Endothelial cell of umbilical vein (primary cell): ENCODE results near the gene CDX2. TPM values are rescaled to one million over a fixed set of nuclear protein-coding genes. Genes with fewer than 3 reads are reported as not detected.

Source experiments
- BruUV-seq: library from RNA; stranded (reverse); fragments of 400-500 nt; replicated peaks from 2 replicates; lab custom pipeline; 2021; lab: Mats Ljungman, UMichigan
- CTCF ChIA-PET: fragments of 300-600, 350-600 bp; sonication (Branson Sonifier 250); formaldehyde crosslinking; loops from one replicate; lab custom pipeline; 2021; ENCODE audit warnings: antibody characterized with exemption, inconsistent platforms; lab: Charles Lee
- POLR2A ChIA-PET: fragments of 300-600, 350-600 bp; sonication (Branson Sonifier 250); formaldehyde crosslinking; loops from one replicate; lab custom pipeline; 2021; ENCODE audit warnings: antibody characterized with exemption, inconsistent platforms; lab: Charles Lee
- DNase-seq: peaks from one replicate; pipeline ENCODE4 v3.0.0-alpha.2; 2011; ENCODE audit warnings: low read depth, low spot score
- FAIRE-seq: peaks from 2 replicates; lab custom pipeline; 2011; peaks lifted over from hg19 to GRCh38; lab: Jason Lieb, UNC
- H2AFZ ChIP-seq: 2 replicates; pipeline ENCODE4 v1.6.0; 2012; ENCODE audit warnings: low read depth, low read length, control low read depth, inconsistent platforms
- H3K27ac ChIP-seq: 2 replicates; pipeline ENCODE4 v1.5.1; 2011; ENCODE audit warnings: low read depth, mild to moderate bottlenecking, control low read depth, low read length, moderate library complexity; ENCODE audit not compliant: insufficient read depth
- H3K27me3 ChIP-seq, 2 experiments: 2 replicates each; pipeline versions ENCODE4 v1.6.0 to v1.6.1; 2011; ENCODE audit warnings: low read length in 2 of 2, mixed read lengths in 1 of 2; ENCODE audit not compliant: control insufficient read depth in 2 of 2, insufficient read depth in 2 of 2
- H3K36me3 ChIP-seq, 2 experiments: 2 replicates in 1 of 2; 3 replicates in 1 of 2; pipeline ENCODE4 v1.5.1; 2011; ENCODE audit warnings: low read length in 2 of 2, mild to moderate bottlenecking in 1 of 2, moderate library complexity in 1 of 2; ENCODE audit not compliant: control insufficient read depth in 2 of 2, insufficient read depth in 2 of 2; ENCODE audit errors: extremely low read depth in 1 of 2
- H3K4me1 ChIP-seq: 3 replicates; pipeline ENCODE4 v1.5.1; 2011; ENCODE audit warnings: mild to moderate bottlenecking, low read length; ENCODE audit not compliant: control insufficient read depth, insufficient read depth; ENCODE audit errors: extremely low read depth
- H3K4me2 ChIP-seq: 2 replicates; pipeline ENCODE4 v1.6.1; 2011; ENCODE audit warnings: low read length, control low read depth, mixed read lengths; ENCODE audit not compliant: insufficient read depth
- H3K4me3 ChIP-seq, 3 experiments: fragments of 200-600 bp in 1 of 3; sonication (generic), shearing (Covaris generic) in 1 of 3; replicated peaks in 1 of 3; 2 replicates each; pipeline ENCODE4 v1.5.1; 2011 to 2016; ENCODE audit warnings: control low read depth in 3 of 3, low read length in 3 of 3, mild to moderate bottlenecking in 2 of 3, inconsistent platforms in 1 of 3, low read depth in 1 of 3, moderate library complexity in 1 of 3; ENCODE audit not compliant: insufficient read depth in 1 of 3
- H3K79me2 ChIP-seq: 2 replicates; pipeline ENCODE4 v1.6.0; 2012; ENCODE audit warnings: low read length, inconsistent platforms; ENCODE audit not compliant: control insufficient read depth, insufficient read depth
- H3K9ac ChIP-seq: replicated peaks from 2 replicates; pipeline ENCODE3; 2011; ENCODE audit warnings: low read length, control low read depth; ENCODE audit not compliant: insufficient read depth; ENCODE audit errors: extremely low read depth
- H3K9me1 ChIP-seq: replicated peaks from 3 replicates; pipeline ENCODE4 v1.6.0; 2011; ENCODE audit warnings: mild to moderate bottlenecking, low read length; ENCODE audit not compliant: control insufficient read depth, insufficient read depth; ENCODE audit errors: extremely low read depth
- H3K9me3 ChIP-seq: replicated peaks from 2 replicates; pipeline ENCODE4 v1.5.1; 2012; ENCODE audit warnings: low read length, inconsistent platforms; ENCODE audit not compliant: control insufficient read depth, insufficient read depth
- H4K20me1 ChIP-seq: replicated peaks from 2 replicates; pipeline ENCODE3; 2011; ENCODE audit warnings: mild to moderate bottlenecking, low read length; ENCODE audit not compliant: control insufficient read depth, insufficient read depth; ENCODE audit errors: extremely low read depth
- EZH2 ChIP-seq: IDR thresholded peaks from 2 replicates; pipeline ENCODE4 v1.6.1; 2012; ENCODE audit warnings: borderline replicate concordance, low read depth, mild to moderate bottlenecking, moderate library complexity, low read length, inconsistent platforms; ENCODE audit not compliant: severe bottlenecking
- GATA2 ChIP-seq: IDR thresholded peaks from 2 replicates; pipeline ENCODE4 v1.7.0; 2011; ENCODE audit warnings: low read depth, mild to moderate bottlenecking, moderate library complexity, mixed read lengths, low read length; ENCODE audit not compliant: insufficient read length, insufficient read depth
- JUN ChIP-seq: IDR thresholded peaks from 2 replicates; pipeline ENCODE4 v1.6.1; 2011; ENCODE audit warnings: borderline replicate concordance, low read depth; ENCODE audit not compliant: insufficient read length, insufficient read depth
- dilution Hi-C: fragments of 300-500 bp; cut with MboI; formaldehyde crosslinking; loops from one replicate; pipeline ENCODE4 v1.15.0; 2019; ENCODE audit warnings: low sequenced_read_pairs; ENCODE audit not compliant: extremely low pct_ligation_motif_present
- intact Hi-C: fragments of 100-400 bp; cut with micrococcal nuclease; formaldehyde crosslinking; loops from one replicate; pipeline ENCODE4 v1.10.0; 2022
- polyA plus RNA-seq, 4 experiments: library from polyadenylated mRNA; depleted of rRNA in 3 of 4; stranded (reverse) in 3 of 4; unstranded in 1 of 4; fragments of >200 nt; gene quantifications; 2 replicates each; pipeline versions ENCODE4 v1.2.1 to v1.2.3, GENCODE V29; 2011 to 2012; ENCODE audit warnings: missing spikeins in 1 of 4
- total RNA-seq: library from RNA; stranded (reverse); gene quantifications from 2 replicates; pipeline ENCODE4 v1.2.3, GENCODE V29; 2021
- TF ChIP-seq, protein P1 (sequence below), 2 donors: IDR thresholded peaks; 1 replicate in 1 of 2; 2 replicates in 1 of 2; pipeline ENCODE4 v1.5.1; 2011; ENCODE audit warnings: low read length in 2 of 2, mild to moderate bottlenecking in 2 of 2, moderate library complexity in 2 of 2, control low read depth in 1 of 2, inconsistent platforms in 1 of 2, low read depth in 1 of 2; ENCODE audit not compliant: insufficient read depth in 1 of 2; ENCODE audit errors: extremely low read depth in 1 of 2

The CDX2 gene
- total and polyA plus RNA-seq, 2 donors (not counting 3 experiments of a cell fraction or from before 2014, with no cell fraction given): not detected

DNA sequence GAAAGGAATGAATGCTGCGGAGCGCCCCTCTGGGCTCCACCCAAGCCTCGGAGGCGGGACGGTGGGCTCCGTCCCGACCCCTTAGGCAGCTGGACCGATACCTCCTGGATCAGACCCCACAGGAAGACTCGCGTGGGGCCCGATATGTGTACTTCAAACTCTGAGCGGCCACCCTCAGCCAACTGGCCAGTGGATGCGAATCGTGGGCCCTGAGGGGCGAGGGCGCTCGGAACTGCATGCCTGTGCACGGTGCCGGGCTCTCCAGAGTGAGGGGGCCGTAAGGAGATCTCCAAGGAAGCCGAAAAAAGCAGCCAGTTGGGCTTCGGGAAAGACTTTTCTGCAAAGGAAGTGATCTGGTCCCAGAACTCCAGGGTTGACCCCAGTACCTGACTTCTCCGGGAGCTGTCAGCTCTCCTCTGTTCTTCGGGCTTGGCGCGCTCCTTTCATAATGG is 40.7 kb downstream of the CDX2 start:
- CTCF ChIA-PET: interaction anchor here (1.2 kb wide), 1 partner anchor 59 kb away, joined by 5 read pairs; no protein-coding TSS in a partner anchor

DNA sequence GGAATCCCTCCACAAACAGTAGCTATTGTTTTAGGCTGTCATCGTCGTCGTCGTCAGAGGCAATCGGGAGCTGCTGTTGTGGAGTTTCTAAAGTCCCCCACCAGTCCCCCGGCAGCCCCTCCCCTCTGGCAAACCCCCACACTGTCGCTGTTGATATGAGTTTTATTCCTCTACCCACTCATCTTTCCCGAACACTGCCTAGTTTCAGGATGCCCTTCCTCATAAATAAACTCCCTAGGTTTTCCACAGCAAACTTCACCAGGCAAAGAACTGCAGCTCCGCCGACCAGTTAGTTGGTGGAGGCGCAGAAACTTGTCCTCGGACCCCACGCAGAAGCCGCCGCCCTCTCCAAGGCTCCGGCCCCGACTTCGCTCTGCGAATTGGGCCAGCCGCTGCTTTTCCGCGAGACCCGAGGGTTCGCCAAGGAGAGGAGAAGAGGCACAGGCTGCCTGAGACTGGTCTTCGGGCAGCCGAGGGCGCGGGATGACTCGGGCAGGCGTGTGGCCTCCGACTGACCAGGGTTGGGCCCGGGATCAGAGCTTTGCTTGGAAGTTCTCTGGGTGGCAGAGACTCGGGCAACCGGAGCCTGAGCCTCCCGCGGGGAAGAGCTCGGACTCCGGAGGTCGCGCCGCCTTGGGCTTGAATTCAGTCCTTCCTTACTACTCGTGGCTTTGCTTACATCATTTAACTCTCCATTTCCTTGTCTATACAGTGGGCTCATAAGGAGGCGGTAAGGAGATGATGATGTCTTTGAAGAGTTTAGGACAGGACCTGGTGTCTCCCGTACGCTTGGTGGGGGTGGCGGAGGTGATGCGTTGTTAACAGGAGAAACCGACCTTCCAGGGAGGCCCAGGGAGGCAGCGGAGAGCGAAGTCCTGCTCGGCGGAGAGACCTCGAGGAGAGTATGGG is 41.4 kb downstream of the CDX2 start:
- H4K20me1 ChIP-seq: no peaks in the 10 kb centered on the region
- H3K36me3 ChIP-seq: no peaks in the 10 kb centered on the region
- H3K27ac ChIP-seq: no peak overlapping the region
- no peak overlapping the region for H2AFZ ChIP-seq
- POLR2A ChIA-PET: no interaction called here
- intact Hi-C loops: no loop called here
- FAIRE-seq (no peak), DNase-seq (no peak)
- no peak overlapping the region for H3K4me2 ChIP-seq
- no peaks in the 10 kb centered on the region for H3K79me2 ChIP-seq
- dilution Hi-C loops: no loop called here
- no peaks in the 10 kb centered on the region for H3K4me1 ChIP-seq
- H3K9me1 ChIP-seq: no peaks in the 10 kb centered on the region
- TF ChIP-seq, protein P1, sequence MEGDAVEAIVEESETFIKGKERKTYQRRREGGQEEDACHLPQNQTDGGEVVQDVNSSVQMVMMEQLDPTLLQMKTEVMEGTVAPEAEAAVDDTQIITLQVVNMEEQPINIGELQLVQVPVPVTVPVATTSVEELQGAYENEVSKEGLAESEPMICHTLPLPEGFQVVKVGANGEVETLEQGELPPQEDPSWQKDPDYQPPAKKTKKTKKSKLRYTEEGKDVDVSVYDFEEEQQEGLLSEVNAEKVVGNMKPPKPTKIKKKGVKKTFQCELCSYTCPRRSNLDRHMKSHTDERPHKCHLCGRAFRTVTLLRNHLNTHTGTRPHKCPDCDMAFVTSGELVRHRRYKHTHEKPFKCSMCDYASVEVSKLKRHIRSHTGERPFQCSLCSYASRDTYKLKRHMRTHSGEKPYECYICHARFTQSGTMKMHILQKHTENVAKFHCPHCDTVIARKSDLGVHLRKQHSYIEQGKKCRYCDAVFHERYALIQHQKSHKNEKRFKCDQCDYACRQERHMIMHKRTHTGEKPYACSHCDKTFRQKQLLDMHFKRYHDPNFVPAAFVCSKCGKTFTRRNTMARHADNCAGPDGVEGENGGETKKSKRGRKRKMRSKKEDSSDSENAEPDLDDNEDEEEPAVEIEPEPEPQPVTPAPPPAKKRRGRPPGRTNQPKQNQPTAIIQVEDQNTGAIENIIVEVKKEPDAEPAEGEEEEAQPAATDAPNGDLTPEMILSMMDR (IDR thresholded peaks at IDR 0.05; ENCODE audit: extremely low read depth in 1 of 2, insufficient read depth in 1 of 2, low read depth in 1 of 2, low read length in 2 of 2): no peak
- TF ChIP-seq GATA2 (no peak), EZH2 (peak; percentile 89), JUN (no peak)
- H3K9me3 ChIP-seq: no peaks in the 10 kb centered on the region
- no TSS peak for BruUV-seq
- no peak overlapping the region for H3K9ac ChIP-seq
- H3K4me3 ChIP-seq: no peak overlapping the region
- CTCF ChIA-PET: interaction anchor here (1.1 kb wide), 1 partner anchor 12 kb away, joined by 3 read pairs; no protein-coding TSS in a partner anchor
- peaks cover 71 to 90% of the 10 kb centered on the region in 2 experiments for H3K27me3 ChIP-seq

More for the DNA sequence above, 40.7 kb downstream of the CDX2 start:
- no peak overlapping the region for H3K9ac ChIP-seq
- H3K4me2 ChIP-seq: no peak overlapping the region
- dilution Hi-C loops: no loop called here
- no peaks in the 10 kb centered on the region for H3K79me2 ChIP-seq
- POLR2A ChIA-PET: no interaction called here
- H4K20me1 ChIP-seq: no peaks in the 10 kb centered on the region
- H3K27ac ChIP-seq: no peak overlapping the region
- no peaks in the 10 kb centered on the region for H3K4me1 ChIP-seq
- H2AFZ ChIP-seq: no peak overlapping the region
- H3K27me3 ChIP-seq: peaks cover 66 to 84% of the 10 kb centered on the region in 2 experiments
- H3K9me1 ChIP-seq: no peaks in the 10 kb centered on the region
- no peaks in the 10 kb centered on the region for H3K36me3 ChIP-seq
- DNase-seq (no peak), FAIRE-seq (no peak)
- no peaks in the 10 kb centered on the region for H3K9me3 ChIP-seq
- BruUV-seq: no TSS peak
- intact Hi-C loops: no loop called here
- no peak overlapping the region for H3K4me3 ChIP-seq
- no peak for TF ChIP-seq GATA2
- peak; percentile 44 for TF ChIP-seq EZH2
